Activated CD8-positive, alpha-beta memory T cell treated with anti-CD3 and anti-CD28 coated beads, Interleukin-2, amount 50 U/mL, for 4 hours (primary cell): Measurements from ENCODE around the gene H19.

Experiments
- DNase-seq: peaks from one replicate; pipeline ENCODE4 v3.0.0-alpha.2; 2020

The H19 gene

DNA sequence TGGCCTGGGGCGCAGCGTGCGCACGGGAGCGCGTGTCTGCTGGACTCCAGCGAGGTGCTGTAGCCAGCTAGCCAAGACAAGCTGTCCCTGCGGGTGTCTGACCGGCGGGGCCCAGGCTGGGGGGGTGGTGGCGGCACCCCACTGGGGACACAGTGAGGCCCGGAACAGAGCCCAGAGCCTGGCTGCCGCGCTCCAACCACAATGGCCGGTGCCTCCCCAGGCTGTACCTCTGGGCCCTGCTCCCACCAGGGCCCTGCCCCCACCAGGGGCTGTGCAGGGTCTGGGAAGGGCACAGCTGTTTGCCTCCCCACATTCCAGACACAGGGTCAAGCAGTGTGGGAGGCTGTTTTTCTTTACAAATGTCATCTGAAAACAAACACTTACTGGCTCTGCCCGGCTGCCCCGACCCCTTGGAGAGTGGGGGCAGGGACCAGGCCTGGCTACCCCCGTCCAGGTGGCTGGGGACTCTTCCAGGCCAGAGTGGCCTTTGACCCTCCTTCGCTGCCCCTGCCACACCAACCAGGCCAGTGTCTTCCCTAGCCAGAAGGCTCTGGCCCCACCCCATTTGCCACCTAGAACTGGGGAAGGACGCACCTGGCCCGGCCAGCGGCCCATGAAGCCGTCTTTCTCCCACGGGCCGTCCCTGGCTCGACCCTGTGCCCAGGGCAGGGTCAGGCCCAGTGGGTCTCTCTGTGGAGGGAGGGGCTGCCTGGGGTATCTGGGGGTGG is 14.6 kb downstream of the H19 start:
- DNase-seq = no peak

DNA sequence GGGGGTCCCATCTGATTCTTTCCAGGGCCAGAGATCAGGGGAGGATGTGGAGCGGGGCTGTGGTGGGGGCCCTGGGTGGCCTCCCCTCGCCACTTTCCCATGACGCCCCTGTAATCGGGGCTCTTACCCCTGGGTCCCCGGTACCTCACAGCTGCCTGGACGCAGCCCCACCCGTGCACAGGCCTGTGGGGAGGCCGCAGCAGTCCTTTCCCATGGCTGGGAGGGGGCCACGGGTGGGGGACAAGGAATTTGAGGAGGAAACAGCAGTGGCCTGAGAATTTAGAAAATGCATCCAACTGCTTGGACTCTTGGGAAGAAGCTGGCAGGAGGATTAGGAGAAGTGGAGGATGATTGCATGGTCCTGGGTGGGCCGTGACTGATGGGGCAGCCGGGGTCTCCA is 18.0 kb downstream of the H19 start:
- no peak for DNase-seq

DNA sequence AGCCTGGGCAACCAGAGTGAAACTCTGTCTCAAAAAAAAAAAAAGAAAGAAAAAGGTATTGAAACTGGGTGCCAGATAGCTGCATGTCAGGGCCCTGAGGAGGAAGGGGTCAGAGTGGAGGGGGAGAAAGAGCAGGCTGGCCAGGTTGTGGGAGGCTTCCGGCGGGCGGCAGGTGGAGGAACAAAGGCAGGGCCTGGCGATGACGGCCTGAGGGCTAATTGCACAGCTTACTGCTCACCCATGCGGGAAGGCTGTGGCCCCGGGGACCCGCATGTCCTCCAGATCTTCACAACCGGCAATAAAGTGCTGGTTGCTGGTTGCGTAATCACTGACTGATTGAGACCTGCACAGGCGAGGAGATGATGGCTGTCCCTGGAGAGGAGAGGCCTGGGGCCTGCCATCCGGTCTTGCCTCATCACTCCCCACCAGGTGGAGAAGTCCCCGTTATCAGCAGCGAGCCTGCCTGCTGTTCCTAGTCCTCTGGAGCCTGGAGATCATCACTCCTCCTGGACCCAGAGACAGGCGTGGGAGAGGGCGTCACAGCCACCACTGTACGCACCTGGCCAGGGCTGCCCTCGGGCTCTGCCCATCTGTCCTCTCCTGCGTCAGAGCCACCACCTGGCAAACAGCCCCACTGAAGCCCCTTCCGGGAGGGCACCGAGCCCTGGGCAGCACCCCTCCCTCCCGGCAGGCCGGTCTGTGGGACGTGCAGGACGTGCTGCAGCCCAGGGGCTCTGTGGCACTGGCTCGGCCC is 18.7 kb downstream of the H19 start:
- DNase-seq = no peak

DNA sequence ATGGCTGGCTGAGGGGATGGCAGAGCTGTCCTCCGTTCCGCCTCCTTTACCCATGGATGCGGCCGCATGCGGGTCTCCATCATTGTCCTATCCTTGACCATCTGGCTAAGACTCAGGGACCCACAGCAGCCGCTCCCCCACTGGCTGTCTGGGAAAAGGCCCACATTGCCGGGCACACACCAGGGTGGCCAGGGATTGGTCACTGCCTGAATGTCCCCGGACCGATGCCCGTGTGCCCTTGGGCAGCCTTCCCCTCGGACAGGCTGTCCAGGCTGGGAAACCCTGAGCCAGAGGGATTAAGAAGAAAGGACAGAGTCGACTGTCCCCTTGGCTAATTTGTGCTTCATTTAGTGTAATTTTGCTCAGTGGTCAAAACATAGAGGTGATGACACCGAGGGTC is 22.5 kb downstream of the H19 start:
- DNase-seq = no peak

DNA sequence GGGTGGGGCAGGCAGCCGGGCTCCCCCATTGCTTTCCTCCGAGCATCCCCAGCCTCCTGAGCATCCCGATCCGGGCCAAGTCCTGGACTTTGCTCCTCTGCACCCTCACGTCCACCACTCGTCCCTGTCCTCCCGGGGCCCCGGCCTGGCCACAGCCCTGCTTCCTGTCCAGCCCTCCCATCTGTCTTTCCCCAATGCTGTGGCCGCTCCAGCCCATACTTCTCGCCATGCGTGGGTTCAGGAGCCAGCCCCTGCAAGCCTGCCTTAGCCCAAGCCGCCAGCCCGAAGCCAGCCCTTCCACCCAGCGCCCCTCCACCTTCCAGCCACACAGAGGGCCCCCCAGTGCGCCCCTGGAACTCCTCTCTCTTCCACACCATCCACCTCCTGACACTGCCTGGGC is 26.7 kb downstream of the H19 start:
- DNase-seq = no peak

DNA sequence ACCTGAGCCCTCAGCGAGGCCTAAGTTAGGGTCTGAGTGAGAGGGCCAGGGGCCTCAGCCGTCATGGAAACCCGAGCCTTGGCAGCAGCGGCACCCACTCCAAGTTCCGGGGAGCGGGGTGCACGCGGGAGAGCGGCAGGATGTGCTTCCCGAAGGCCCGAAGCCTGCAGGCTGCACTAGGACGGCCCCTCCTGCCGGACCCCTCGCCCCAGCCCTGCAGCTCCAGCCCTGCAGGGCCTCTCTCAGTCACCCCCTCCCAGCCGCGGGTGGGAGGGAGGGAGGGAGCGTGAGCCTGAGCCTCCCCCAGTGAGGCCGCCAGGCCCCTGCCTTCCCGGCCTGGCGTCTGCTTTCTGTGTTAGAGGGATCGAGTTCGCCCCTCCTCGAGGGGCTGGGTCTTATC is 27.9 kb downstream of the H19 start:
- DNase-seq = no peak

DNA sequence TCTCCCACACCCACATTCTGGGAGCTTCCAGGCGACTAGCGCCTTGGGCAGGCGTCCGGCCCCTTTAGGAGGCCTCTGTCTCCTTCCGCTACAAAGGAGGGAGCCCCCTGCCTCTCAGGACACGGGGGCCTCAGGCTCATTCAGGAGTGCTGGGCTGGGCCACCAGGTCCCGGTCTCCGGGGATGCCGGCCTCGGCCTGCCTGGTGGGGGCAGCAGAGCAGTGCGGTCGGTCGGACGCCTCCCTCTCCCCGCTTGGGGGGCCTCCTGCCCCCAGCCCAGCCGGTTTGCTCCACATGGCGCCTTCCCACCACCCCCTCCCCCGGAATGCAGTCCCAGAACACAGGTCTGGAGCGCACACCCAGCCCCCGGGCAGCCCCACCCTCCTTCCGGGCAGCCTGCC is 28.6 kb downstream of the H19 start:
- DNase-seq = no peak

DNA sequence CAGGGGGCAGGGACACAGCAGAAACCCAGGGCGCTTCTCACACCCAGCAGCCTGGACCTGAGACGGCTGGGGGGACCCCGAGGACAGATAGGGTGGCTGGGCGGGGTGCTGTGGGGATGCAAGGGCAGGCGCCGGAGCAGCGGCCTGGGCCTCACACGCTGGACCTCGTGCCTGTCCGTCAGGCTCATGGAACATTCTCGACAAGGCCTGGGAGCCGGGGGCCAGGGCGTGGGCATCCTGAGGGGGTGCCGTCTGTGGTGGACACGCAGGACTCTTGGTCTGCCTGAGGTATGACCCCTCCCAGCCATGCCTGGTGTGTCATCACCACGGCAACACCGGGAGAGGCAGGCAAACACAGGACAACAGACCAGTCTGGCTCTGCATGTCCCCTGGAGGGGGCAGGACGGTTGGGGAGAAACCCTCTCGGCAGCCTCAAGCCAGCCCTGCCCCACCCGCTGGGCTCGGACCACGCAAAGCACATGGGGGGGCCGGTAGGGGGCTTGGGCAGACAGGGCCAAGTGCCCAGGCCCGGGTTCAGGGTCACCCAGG is 29.1 kb downstream of the H19 start:
- no peak for DNase-seq

DNA sequence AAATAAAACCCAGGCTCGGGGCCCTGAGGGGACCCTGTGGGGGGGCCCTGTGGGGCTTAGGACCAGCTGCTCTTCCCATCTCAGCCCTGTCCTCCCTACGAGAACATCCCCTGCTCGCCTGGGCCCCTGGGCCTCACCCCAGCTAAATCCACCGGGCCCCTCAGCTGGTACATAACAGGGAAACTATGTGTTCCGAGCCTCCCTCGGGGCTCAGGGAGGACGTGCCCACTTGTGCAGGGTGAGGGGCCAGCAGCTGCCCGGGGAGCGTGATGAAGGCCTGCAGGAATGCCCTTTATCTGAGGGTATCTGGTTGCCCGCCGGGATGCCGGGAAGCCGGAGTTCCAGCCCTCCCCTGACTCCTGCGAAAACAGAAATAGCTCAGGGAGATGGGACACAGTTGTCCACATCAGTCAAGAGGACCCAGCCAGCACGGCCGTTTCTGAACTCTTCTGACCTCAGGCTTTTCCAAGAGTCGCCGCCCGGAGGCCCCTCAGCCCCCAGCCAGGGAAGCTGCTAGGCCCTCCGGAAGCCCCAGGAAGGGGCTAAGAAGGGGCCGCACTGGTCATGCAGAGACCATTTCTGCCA is 29.9 kb downstream of the H19 start:
- no peak for DNase-seq

DNA sequence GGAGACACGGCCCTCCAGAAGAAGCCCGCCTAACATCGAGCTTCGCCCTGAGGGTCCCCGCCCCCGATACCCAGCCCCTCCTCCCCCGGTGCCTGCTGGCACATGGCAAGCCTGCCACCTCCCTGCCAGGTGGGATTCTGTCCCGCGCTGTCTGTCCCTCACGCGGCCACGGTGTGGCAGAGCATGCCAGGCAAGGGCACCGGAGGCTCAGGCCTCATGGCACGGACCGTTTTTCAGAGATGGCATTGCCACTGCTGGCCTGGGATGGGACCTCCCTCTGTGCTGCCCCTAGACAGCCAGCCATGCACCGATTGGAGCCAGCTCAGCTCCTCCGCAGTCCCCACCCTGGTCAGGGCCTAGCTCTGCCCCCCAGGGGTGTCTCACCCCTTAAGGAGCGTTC is 31.1 kb downstream of the H19 start:
- DNase-seq = no peak

DNA sequence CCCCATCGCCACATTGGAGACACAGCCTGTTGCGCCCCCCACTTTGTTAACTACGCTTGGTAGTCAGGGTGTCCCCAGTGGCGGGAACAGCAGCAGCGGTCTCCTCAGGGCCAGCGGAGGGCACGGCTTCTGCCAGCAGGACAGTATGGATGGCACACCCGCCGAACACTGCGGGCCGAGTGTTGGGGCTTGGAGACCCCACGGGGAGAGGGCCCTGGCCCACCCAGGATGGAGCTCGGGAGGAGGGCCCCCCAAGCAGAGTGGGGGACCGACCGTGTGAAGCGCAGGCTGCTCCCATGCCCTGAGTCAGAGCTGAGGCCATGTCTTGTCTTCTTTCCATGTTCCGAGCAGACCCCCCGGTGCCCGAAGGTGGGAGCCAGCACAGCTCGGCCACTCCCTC is 32.7 kb downstream of the H19 start:
- no peak for DNase-seq

DNA sequence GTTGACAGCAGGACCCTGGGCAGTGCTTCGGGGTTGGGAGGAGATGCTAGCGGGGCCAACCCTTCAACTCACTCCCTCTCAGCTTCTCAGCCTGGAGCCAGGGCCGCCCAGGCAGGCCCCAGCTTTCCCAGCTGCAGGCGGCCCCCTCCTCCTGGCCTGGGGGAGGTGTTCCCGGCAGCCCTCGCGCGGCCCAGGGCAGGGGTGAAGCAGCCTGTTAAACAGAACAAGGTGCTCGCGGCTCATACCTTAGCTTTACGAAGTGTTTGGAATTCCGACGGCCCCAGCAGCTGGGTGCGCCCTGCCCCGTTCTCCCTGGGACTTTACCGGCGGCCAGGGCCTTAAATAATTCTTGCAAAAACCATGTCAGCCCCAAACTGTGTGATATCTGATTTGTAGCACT is 33.3 kb downstream of the H19 start:
- DNase-seq = no peak

DNA sequence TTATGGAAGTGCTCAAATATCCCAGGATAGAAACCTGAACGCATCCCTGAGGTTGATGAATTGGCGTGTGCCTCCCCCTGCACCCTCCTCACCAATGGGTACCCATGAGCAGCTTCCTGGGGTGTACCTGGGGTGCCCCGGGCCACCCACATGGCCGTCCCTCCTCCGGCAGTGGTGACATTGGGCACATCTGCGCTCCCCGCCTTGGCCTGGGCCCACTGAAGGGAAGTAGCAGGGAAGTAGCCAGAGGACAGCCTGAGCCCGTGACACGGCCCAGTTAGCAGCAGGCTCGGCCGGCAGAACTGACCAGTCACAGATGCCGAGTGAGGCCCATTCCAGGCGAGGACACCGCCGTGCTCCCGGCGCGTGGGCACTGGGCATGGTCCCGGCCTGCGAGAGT is 33.8 kb downstream of the H19 start:
- no peak for DNase-seq

DNA sequence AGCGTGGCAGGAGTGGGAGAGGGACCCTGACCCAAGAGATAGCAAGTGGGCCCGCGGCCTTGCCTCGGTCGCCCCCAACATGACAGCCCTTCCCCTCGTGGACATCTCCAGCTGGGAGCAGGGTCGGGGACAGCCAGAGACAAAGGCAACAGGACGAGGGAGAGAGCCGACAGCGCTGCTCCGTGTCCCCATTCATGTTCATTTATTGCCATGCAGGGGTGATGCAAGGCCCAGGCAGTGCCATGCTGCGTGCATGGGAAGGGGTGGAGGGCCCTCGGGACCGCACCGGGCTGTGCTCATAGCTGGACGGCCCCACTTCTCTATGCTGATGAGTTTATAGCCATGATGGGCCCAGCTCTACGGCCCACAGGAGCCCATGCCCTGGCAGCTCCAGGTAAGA is 37.9 kb downstream of the H19 start:
- peak; percentile 9 for DNase-seq

DNA sequence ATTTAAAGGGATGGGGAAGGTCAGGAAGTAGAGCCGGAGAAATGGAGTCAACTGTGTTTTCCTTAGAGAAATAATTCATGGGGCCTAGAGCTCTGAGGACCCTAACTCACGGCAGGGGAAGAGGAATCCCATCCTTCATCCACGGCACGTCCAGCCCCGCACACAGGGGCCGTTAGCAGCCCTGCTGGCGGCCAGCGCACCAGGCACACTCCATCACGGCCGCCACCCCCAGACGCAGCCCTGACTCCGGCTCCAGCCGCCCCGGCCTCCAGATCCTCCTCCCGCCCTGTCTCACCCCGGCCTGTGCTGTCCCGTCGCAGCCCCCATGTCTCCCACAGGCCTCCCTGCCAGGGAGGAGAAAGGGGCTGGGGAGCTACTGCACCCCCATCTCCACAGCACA is 39.3 kb downstream of the H19 start:
- no peak for DNase-seq

DNA sequence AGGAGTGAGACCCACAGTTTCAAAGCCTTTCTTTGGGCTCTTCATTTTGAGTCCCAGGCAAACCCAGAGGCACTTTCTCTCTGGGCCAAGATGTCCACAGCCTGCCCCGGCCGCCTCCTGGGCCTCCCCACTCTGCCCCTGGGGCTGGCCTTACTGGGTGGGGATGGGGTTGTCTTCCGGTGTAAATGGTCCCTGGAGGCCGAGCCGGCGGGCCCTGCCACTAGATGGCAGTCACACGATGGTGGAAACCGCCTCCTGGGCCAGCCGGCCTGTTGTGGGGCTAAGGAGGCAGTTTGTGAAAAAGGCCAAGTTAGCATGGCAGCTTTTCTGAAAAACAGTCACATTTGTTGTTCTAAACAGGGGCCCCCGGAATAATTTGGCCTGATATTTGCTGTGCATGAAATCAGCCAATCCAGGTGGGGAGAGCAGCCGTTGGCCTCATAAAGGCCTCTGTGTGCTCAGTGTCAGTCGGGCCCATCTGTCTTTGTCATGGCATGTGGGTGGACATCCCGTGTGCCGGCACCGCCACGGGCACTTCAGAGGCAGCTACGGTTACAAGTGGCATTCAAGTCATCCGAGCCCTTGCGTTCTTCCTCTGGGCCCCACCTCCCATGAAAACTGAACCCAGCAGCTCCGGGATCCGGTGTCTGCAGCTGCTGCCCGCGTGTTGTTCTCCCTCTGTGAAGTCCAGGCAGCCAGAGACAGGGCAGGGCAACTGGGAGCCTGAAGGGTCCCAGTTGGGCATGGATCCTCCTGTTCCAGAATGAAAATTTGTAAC is 44.0 kb downstream of the H19 start:
- DNase-seq = no peak

DNA sequence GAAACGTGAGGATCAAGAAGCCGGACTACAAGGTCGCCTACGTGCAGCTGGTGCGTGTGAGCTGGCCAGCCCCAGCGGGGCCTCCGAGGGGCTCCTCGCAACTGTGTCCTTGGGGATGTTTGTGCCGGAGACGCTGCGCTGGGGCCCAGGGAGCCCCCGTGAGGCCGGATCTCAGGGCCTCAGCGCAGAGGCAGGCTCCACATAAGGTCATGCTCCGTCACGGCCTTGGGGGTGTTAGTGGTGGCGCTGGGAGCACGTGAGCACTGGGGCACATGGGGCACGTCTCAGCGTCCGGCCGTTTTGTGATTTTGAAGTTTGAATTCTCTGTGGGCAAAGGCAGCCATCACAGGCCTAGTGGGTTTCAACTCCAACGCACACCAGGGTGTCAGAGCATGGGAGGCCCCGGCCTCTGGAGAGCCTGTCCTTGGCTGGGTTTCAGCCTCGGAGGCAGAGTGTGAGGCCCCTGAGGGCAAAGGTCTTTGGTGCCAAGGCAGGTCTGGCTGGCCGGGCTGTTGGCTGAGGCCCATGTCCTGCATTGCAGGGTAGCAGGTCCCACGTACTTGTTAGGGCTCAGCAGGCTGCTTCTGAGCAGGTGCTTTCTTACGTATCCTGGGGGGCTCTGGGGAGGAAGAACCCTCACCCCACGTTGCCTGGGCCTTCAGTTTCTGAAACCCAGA is 44.7 kb downstream of the H19 start:
- no peak for DNase-seq

DNA sequence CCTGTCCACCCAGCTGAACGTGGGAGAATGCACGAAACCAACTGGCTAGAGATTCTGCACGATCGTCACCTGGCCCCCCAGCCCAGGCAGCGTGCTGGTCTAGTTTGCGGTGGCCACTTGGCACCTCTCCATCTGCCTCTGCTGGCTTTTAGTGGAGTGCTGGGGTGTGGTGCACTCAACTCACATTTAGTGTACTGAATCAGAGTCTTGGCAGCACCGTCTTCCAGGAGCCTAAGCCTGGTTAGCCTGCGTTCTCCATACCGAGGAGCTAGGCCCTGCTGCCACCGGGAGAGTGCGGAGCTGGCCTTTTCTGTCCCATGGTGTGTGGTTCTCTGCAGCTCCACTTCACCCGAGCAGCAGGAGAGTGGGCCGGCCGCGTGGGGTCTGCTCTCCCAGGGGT is 47.7 kb downstream of the H19 start:
- no peak for DNase-seq

DNA sequence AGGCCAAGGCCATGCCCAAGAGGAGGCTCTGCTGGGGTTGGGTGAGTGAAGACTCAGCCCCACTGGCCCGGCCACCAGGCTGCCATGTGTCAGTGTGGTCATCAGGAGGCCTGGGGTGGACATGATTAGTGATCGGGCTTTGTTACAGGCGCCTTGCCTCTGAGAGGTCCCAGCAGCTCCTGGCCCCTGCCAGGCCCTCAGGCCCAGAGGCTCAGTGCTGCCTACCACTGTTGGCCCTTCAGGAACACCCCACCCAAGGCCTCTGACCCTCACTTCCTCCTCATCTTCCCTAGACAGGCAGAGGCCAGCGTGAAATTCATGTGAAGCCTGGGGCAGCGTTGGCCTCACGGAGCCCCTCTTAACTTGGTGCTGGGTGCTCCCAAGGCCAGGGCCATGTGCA is 48.3 kb downstream of the H19 start:
- no peak for DNase-seq

DNA sequence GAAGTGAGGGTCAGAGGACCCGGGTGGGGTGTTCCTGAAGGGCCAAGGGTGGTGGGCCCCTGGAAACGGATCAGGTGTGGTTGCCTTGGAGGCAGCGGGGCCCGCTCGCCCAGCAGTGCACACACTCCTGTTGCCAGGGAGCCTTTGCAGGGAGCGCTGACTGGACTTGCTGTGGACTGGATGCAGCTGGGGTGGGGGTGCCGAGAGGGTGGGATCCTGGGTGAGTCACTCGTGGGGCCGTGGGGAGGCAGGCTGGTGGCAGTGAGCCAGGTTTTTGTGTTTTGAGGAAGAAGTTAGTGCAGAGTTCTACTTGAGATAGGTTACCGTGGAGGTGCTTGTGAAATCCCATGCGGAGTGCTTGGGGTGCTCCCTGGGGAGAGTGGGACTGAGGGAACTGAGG is 49.3 kb downstream of the H19 start:
- DNase-seq = no peak

DNA sequence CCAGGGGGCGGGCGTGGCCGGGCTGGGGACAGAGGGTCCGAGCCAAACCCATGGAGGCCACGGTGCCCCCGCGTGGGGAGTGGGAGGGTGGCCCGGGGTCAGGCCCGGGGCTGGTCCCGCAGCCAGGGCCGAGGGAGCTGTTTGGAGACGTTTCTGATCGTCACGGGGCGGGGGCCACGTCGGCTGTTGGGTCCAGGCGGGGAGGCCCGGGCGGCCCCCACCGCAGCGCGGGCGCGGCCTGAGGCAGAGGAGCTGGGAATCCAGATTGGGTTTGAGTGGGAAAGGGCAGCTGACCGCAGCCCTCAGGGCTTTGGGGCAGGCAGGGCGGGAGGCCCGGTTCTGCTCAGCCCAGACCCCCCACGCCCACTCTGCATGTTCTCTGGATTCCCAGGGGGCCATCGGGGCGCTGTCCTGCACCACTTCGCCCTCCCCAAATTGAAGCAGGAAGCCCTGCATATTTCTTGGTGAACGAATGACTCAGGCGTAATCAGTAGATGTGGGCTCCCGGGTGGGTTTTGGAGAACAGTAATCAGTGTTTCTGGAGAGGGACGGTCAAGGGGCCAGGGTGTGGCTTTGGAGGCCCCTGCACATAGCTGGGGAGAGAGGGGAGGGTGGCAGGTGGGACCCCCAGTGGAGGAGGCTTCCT is 49.9 kb downstream of the H19 start:
- DNase-seq = no peak

DNA sequence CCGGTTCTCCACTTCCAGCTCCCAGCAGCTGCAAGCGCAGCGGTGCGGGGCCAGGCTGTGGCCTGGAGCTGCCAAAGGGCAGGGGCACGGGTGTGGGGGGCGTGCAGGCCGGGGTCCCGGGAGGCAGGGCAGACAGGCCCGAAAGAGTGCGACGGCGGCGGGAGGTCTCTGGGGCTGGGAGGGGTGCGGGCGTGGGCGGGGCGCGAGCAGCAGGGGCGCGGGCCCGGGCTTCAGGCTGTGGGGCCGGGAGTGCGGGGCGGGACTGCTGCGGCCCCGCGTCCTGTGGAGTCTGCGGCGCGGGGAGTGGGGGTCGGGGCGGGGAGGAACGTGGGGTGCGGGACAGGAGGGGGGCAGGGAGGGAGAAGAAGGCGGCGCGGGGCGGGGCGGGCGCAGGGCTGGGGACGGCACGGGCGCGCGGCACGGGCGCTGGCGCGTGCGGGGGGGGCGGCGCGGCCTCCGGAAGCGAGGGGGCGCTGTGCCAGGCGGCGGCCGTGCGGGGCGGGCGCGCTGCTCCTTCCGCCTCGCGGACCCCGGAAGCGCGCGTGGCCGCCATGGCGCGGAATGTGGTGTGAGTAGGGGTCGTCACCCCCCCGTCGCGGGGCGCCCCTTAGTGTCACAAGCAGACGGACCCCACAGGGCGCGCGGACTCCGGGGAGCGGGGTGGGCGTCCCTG is 50.7 kb downstream of the H19 start, which contains the start of gene MRPL23:
MRPL23 (plus strand) TSS at position 521 of the 673 bp plus-strand sequence; CDS start at position 552, 31 bp downstream.
- DNase-seq = no peak
